HG02938 (cell line): ENCODE measurements around the gene IFIT2.
"Not testable (repeated sequence)": the region's sequence is repeated elsewhere in the genome, so short reads cannot be mapped to it uniquely, and the experiment has no call there.

Experiments
- ATAC-seq: cut with Tn5 transposase; IDR thresholded peaks from one replicate; pipeline ENCODE4 v1.9.1; 2021; ENCODE audit warnings: mild to moderate bottlenecking, moderate library complexity; ENCODE audit not compliant: unreplicated experiment

The IFIT2 gene

GRCh38 chr10:89306434-89307268 lies 4.8 kb downstream of the IFIT2 start:
- no peak for ATAC-seq

- no peak for ATAC-seq
Measured at GRCh38 chr10:89307269-89307577, 5.4 kb downstream of the IFIT2 start.

GRCh38 chr10:89308266-89308665 lies 6.4 kb downstream of the IFIT2 start:
- ATAC-seq: no peak

GRCh38 chr10:89308736-89309135 lies 6.9 kb downstream of the IFIT2 start:
- no peak for ATAC-seq

- no peak for ATAC-seq
Measured at GRCh38 chr10:89309156-89310055, 7.6 kb downstream of the IFIT2 start.

GRCh38 chr10:89310056-89310893 lies 8.4 kb downstream of the IFIT2 start:
- no peak for ATAC-seq

GRCh38 chr10:89312973-89313372 lies 11.1 kb downstream of the IFIT2 start:
- ATAC-seq: no peak

GRCh38 chr10:89314676-89315075 lies 12.8 kb downstream of the IFIT2 start:
- no peak for ATAC-seq

- not testable (repeated sequence) for ATAC-seq
Measured at GRCh38 chr10:89318047-89318446, 16.2 kb downstream of the IFIT2 start.

- not testable (repeated sequence) for ATAC-seq
Measured at GRCh38 chr10:89325081-89325480, 23.2 kb downstream of the IFIT2 start.

- ATAC-seq: not testable (repeated sequence)
Measured at GRCh38 chr10:89325856-89326255, 24.0 kb downstream of the IFIT2 start.

GRCh38 chr10:89327803-89328441 lies 26.1 kb downstream of the IFIT2 start, which contains the start of gene IFIT3:
IFIT3 (plus strand) TSS chr10:89327997; CDS start chr10:89328074, 77 bp downstream.
- ATAC-seq: no peak

- no peak for ATAC-seq
Measured at GRCh38 chr10:89329151-89329550, 27.3 kb downstream of the IFIT2 start.

GRCh38 chr10:89330014-89330413 lies 28.2 kb downstream of the IFIT2 start:
- ATAC-seq: not testable (repeated sequence)

- ATAC-seq: no peak
Measured at GRCh38 chr10:89330537-89331212, 28.8 kb downstream of the IFIT2 start.

GRCh38 chr10:89331487-89332122 lies 29.8 kb downstream of the IFIT2 start:
- not testable (repeated sequence) for ATAC-seq

GRCh38 chr10:89332123-89332633 lies 30.3 kb downstream of the IFIT2 start:
- ATAC-seq: peak; percentile 50

- ATAC-seq: no peak
Measured at GRCh38 chr10:89335226-89335625, 33.4 kb downstream of the IFIT2 start.

- no peak for ATAC-seq
Measured at GRCh38 chr10:89336241-89336640, 34.4 kb downstream of the IFIT2 start.
